HFFc6 (cell line): ENCODE data around the gene WFDC1. TPM values are rescaled to one million over a fixed set of nuclear protein-coding genes. Genes with fewer than 3 reads are reported as not detected.

Source experiments
- DNase-seq: peaks from one replicate; pipeline ENCODE4 v3.0.0-alpha.2; 2018
- H3K27ac Mint-ChIP-seq: 2 replicates; pipeline ENCODE4 v1.8.0; 2020; ENCODE audit warnings: mild to moderate bottlenecking, mixed read lengths
- H3K27me3 Mint-ChIP-seq: 2 replicates; pipeline ENCODE4 v1.8.0; 2021; ENCODE audit warnings: mild to moderate bottlenecking, moderate library complexity, mixed read lengths; ENCODE audit not compliant: insufficient read depth
- H3K36me3 Mint-ChIP-seq: 2 replicates; pipeline ENCODE4 v1.8.0; 2021; ENCODE audit warnings: low read depth, mixed read lengths
- H3K4me1 Mint-ChIP-seq: 2 replicates; pipeline ENCODE4 v1.8.0; 2020; ENCODE audit warnings: low read depth, mixed read lengths
- H3K4me3 Mint-ChIP-seq: 2 replicates; pipeline ENCODE4 v1.8.0; 2020; ENCODE audit warnings: mild to moderate bottlenecking, moderate library complexity, mixed read lengths
- H3K9me3 Mint-ChIP-seq: 2 replicates; pipeline ENCODE4 v1.8.0; 2020; ENCODE audit warnings: mild to moderate bottlenecking, mixed read lengths
- total RNA-seq, 6 experiments: library from RNA; stranded (reverse); fragmentation: NEBNext Ultra II Directional; extraction: Animal tissue kit (Norgen Biotek cat#: 25700); gene quantifications; 2 replicates in 1 of 6; 3 replicates in 5 of 6; pipeline ENCODE4 v1.2.3, GENCODE V29; 2021
- TF ChIP-seq, protein P1 (sequence below): fragments of 200-600 bp; sonication (generic); IDR thresholded peaks from 2 replicates; pipeline ENCODE4 v1.5.0; 2021; ENCODE audit warnings: antibody characterized with exemption, mild to moderate bottlenecking

Gene WFDC1
- total RNA-seq, 6 experiments from 2014 or later = 2.4 to 34.5 (median 2.8) TPM

GRCh38 chr16:84370723-84371552, 76.3 kb downstream of the WFDC1 start:
- H3K4me1 Mint-ChIP-seq = no peaks in the 10 kb centered on the region
- peaks cover 50% of the 10 kb centered on the region for H3K27me3 Mint-ChIP-seq
- H3K27ac Mint-ChIP-seq = no peak overlapping the region
- H3K36me3 Mint-ChIP-seq = no peaks in the 10 kb centered on the region
- TF ChIP-seq, protein P1, sequence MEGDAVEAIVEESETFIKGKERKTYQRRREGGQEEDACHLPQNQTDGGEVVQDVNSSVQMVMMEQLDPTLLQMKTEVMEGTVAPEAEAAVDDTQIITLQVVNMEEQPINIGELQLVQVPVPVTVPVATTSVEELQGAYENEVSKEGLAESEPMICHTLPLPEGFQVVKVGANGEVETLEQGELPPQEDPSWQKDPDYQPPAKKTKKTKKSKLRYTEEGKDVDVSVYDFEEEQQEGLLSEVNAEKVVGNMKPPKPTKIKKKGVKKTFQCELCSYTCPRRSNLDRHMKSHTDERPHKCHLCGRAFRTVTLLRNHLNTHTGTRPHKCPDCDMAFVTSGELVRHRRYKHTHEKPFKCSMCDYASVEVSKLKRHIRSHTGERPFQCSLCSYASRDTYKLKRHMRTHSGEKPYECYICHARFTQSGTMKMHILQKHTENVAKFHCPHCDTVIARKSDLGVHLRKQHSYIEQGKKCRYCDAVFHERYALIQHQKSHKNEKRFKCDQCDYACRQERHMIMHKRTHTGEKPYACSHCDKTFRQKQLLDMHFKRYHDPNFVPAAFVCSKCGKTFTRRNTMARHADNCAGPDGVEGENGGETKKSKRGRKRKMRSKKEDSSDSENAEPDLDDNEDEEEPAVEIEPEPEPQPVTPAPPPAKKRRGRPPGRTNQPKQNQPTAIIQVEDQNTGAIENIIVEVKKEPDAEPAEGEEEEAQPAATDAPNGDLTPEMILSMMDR = no peak
- no peaks in the 10 kb centered on the region for H3K9me3 Mint-ChIP-seq
- no peak overlapping the region for H3K4me3 Mint-ChIP-seq
- no peak for DNase-seq

- TF ChIP-seq, protein P1 = no peak
- H3K36me3 Mint-ChIP-seq = no peaks in the 10 kb centered on the region
- no peaks in the 10 kb centered on the region for H3K4me1 Mint-ChIP-seq
- no peak overlapping the region for H3K27ac Mint-ChIP-seq
- peaks cover 53% of the 10 kb centered on the region for H3K27me3 Mint-ChIP-seq
- H3K4me3 Mint-ChIP-seq = no peak overlapping the region
- no peaks in the 10 kb centered on the region for H3K9me3 Mint-ChIP-seq
- no peak for DNase-seq
Observed at GRCh38 chr16:84371553-84371865, 76.8 kb downstream of the WFDC1 start.

DNA sequence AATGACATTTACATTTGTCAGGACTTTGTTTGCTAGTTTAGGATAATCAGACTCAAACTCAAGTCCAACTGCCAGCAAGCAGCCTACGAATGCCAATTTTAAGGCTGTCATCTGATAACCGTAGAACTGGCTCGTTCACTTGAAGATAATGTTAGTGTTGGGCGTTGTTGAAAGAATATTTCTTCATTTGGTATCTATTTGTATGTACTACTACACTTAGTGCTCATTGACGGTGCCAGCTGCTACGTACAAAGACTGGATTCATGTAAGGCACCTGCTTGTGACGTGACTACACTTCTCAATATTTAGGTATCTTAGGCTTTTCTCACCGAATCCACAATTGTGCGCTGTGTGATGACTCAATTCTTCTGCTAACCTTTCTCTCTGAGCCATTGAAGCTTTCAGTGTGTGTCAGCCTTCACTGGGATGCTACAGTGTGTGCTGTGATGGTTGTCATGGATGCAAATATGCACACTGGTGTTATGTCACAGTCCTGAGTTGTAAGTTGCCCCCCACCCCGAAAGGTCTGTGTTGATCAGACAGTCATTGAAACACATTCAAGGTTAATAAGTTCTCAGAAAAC, 79.3 kb downstream of the WFDC1 start:
- TF ChIP-seq, protein P1 = no peak
- Mint-ChIP-seq H3K36me3 (no peaks in the 10 kb centered on the region), H3K4me1 (no peaks in the 10 kb centered on the region), H3K27ac (no peak overlapping the region), H3K9me3 (no peaks in the 10 kb centered on the region), H3K4me3 (no peak overlapping the region), H3K27me3 (peaks cover 58% of the 10 kb centered on the region)
- no peak for DNase-seq

GRCh38 chr16:84378099-84378498, 83.4 kb downstream of the WFDC1 start:
- H3K27me3 Mint-ChIP-seq = peaks cover 63% of the 10 kb centered on the region
- no peak overlapping the region for H3K27ac Mint-ChIP-seq
- TF ChIP-seq, protein P1 = no peak
- H3K4me3 Mint-ChIP-seq = no peak overlapping the region
- DNase-seq = no peak
- H3K4me1 Mint-ChIP-seq = no peaks in the 10 kb centered on the region
- H3K9me3 Mint-ChIP-seq = no peaks in the 10 kb centered on the region
- no peaks in the 10 kb centered on the region for H3K36me3 Mint-ChIP-seq

- H3K4me3 Mint-ChIP-seq = no peak overlapping the region
- no peaks in the 10 kb centered on the region for H3K36me3 Mint-ChIP-seq
- peaks cover 59% of the 10 kb centered on the region for H3K27me3 Mint-ChIP-seq
- no peaks in the 10 kb centered on the region for H3K9me3 Mint-ChIP-seq
- no peaks in the 10 kb centered on the region for H3K4me1 Mint-ChIP-seq
- H3K27ac Mint-ChIP-seq = no peak overlapping the region
- TF ChIP-seq, protein P1 = no peak
- DNase-seq = no peak
Observed at GRCh38 chr16:84378567-84378966, 83.9 kb downstream of the WFDC1 start.
